Caco-2 (cell line): ENCODE measurements around the gene ATG2A. TPM values are rescaled to one million over a fixed set of nuclear protein-coding genes. Genes with fewer than 3 reads are reported as not detected.

Experiments used
- BruUV-seq: library from RNA; stranded (reverse); fragments of 400-500 nt; replicated peaks from 2 replicates; lab custom pipeline; 2021; lab: Mats Ljungman, UMichigan
- CTCF ChIA-PET: fragments of 300-600 bp; sonication (Branson Sonifier 250); formaldehyde crosslinking; loops from one replicate; lab custom pipeline; 2022; ENCODE audit warnings: antibody characterized with exemption; lab: Charles Lee
- POLR2A ChIA-PET: fragments of 300-600 bp; sonication (Branson Sonifier 250); formaldehyde crosslinking; loops from one replicate; lab custom pipeline; 2022; ENCODE audit warnings: antibody characterized with exemption; lab: Charles Lee
- DNase-seq, 2 experiments: peaks; one replicate each; pipeline versions ENCODE4 v3.0.0 to v3.0.0-alpha.2; 2020 to 2022
- H3K27me3 ChIP-seq: replicated peaks from 2 replicates; pipeline ENCODE4 v1.6.0; 2011; ENCODE audit warnings: low read length; ENCODE audit not compliant: control insufficient read depth, insufficient read depth
- H3K36me3 ChIP-seq: 2 replicates; pipeline ENCODE4 v1.5.1; 2011; ENCODE audit warnings: low read length; ENCODE audit not compliant: control insufficient read depth, insufficient read depth
- H3K4me1 ChIP-seq: fragments of 250-450 bp; sonication (Bioruptor Pico); 2 replicates; pipeline ENCODE4 v1.5.1; 2020; ENCODE audit warnings: mild to moderate bottlenecking
- H3K4me3 ChIP-seq: 2 replicates; pipeline ENCODE4 v1.5.1; 2011; ENCODE audit warnings: low read depth, mild to moderate bottlenecking, control low read depth, low read length
- H3K9me3 ChIP-seq: fragments of 250-450 bp; sonication (Bioruptor Pico); 2 replicates; pipeline ENCODE4 v1.5.1; 2020; ENCODE audit warnings: mild to moderate bottlenecking, moderate library complexity
- H3K27ac Mint-ChIP-seq: one replicate; pipeline ENCODE4 v1.8.0; 2022; ENCODE audit warnings: mixed read lengths; ENCODE audit not compliant: unreplicated experiment
- H3K27me3 Mint-ChIP-seq: one replicate; pipeline ENCODE4 v1.8.0; 2022; ENCODE audit warnings: mixed read lengths; ENCODE audit not compliant: insufficient read depth, unreplicated experiment
- H3K36me3 Mint-ChIP-seq: one replicate; pipeline ENCODE4 v1.8.0; 2022; ENCODE audit warnings: mild to moderate bottlenecking, mixed read lengths; ENCODE audit not compliant: insufficient read depth, unreplicated experiment
- H3K4me1 Mint-ChIP-seq: one replicate; pipeline ENCODE4 v1.8.0; 2022; ENCODE audit warnings: low read depth, mixed read lengths; ENCODE audit not compliant: unreplicated experiment
- H3K4me3 Mint-ChIP-seq: one replicate; pipeline ENCODE4 v1.8.0; 2022; ENCODE audit warnings: mild to moderate bottlenecking, moderate library complexity, mixed read lengths; ENCODE audit not compliant: unreplicated experiment
- H3K9me3 Mint-ChIP-seq: one replicate; pipeline ENCODE4 v1.8.0; 2022; ENCODE audit warnings: mixed read lengths; ENCODE audit not compliant: unreplicated experiment
- intact Hi-C: fragments of 100-400 bp; cut with micrococcal nuclease; formaldehyde crosslinking; loops from one replicate; pipeline ENCODE4 v1.10.0; 2022; ENCODE audit not compliant: unreplicated experiment
- total RNA-seq: library from RNA; stranded (reverse); gene quantifications from 2 replicates; pipeline ENCODE4 v1.2.3, GENCODE V29; 2022
- TF ChIP-seq, protein P1 (sequence below), 2 experiments: fragments of 200-600 bp in 1 of 2; IDR thresholded peaks; 1 replicate in 1 of 2; 2 replicates in 1 of 2; pipeline versions ENCODE4 v1.5.1 to v1.8.0; 2011 to 2022; ENCODE audit warnings: antibody characterized with exemption in 1 of 2, control low read depth in 1 of 2, inconsistent platforms in 1 of 2, low read depth in 1 of 2, low read length in 1 of 2, mild to moderate bottlenecking in 1 of 2, moderate library complexity in 1 of 2; ENCODE audit not compliant: insufficient read depth in 1 of 2, severe bottlenecking in 1 of 2, unreplicated experiment in 1 of 2

Gene ATG2A
- total RNA-seq, 1 experiment from 2014 or later: 27.9 TPM

DNA sequence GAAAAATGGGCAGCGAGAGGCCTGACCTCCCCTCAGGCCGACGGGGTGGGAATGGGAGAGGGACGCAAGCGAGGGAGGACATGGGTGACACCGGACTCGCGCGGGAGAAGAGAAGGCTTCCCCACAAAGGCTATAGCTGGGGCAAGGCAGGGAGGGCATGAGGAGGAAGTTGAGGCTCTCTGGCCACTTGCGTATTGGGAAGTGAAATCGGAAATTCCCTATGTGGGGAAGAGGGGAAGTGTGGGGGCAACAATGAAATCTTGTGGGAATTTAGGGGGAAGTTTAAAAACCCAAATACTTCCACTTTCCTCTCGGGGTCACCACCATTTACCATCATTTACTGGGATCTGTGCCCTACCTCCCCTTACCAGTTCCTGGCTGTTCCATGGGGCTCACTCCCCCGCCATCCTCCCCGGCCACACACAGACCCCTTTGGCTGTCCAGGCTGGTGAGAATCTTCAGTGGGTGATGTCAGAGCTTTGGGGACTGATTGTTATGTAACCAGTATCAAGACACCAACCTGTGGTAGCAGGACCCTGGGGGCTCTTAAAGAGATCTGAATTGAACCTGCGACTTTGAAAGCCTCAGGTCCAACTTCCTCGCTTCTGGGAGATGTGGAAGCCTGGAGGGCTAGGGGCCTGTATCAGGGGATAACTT, 37.6 kb downstream of the ATG2A start:
- Mint-ChIP-seq H3K27ac (peak overlapping the region; percentile 82), H3K27me3 (no peaks in the 10 kb centered on the region), H3K9me3 (no peaks in the 10 kb centered on the region), H3K4me3 (peak overlapping the region; percentile 85), H3K36me3 (peaks cover 60% of the 10 kb centered on the region), H3K4me1 (peaks cover 14% of the 10 kb centered on the region)
- Histone ChIP-seq H3K27me3 (no peaks in the 10 kb centered on the region), H3K4me3 (peak overlapping the region; percentile 93), H3K36me3 (0 out of 2 replicates have a peak, but pooled peaks cover 3% of the 10 kb centered on the region), H3K4me1 (peaks cover 31% of the 10 kb centered on the region), H3K9me3 (no peaks in the 10 kb centered on the region)
- intact Hi-C loops: loop anchor here (2.0 kb wide), 1 partner anchor 15 kb away; no protein-coding TSS in a partner anchor
- ChIA-PET POLR2A (interaction anchor here (0.6 to 3.5 kb wide), 3 partner anchors 10 to 474 kb away, joined by 3 to 21 read pairs (median 7); no protein-coding TSS in a partner anchor), CTCF (interaction anchor here (0.6 to 3.2 kb wide), 5 partner anchors 9 to 100 kb away, joined by 3 to 17 read pairs (median 4); no protein-coding TSS in a partner anchor)
- no peak for DNase-seq
- BruUV-seq: TSS peak; percentile 88
- TF ChIP-seq, protein P1, sequence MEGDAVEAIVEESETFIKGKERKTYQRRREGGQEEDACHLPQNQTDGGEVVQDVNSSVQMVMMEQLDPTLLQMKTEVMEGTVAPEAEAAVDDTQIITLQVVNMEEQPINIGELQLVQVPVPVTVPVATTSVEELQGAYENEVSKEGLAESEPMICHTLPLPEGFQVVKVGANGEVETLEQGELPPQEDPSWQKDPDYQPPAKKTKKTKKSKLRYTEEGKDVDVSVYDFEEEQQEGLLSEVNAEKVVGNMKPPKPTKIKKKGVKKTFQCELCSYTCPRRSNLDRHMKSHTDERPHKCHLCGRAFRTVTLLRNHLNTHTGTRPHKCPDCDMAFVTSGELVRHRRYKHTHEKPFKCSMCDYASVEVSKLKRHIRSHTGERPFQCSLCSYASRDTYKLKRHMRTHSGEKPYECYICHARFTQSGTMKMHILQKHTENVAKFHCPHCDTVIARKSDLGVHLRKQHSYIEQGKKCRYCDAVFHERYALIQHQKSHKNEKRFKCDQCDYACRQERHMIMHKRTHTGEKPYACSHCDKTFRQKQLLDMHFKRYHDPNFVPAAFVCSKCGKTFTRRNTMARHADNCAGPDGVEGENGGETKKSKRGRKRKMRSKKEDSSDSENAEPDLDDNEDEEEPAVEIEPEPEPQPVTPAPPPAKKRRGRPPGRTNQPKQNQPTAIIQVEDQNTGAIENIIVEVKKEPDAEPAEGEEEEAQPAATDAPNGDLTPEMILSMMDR (IDR thresholded peaks at IDR 0.05; ENCODE audit: insufficient read depth in 1 of 2, low read depth in 1 of 2, low read length in 1 of 2, severe bottlenecking in 1 of 2, unreplicated experiment in 1 of 2): no peak

DNA sequence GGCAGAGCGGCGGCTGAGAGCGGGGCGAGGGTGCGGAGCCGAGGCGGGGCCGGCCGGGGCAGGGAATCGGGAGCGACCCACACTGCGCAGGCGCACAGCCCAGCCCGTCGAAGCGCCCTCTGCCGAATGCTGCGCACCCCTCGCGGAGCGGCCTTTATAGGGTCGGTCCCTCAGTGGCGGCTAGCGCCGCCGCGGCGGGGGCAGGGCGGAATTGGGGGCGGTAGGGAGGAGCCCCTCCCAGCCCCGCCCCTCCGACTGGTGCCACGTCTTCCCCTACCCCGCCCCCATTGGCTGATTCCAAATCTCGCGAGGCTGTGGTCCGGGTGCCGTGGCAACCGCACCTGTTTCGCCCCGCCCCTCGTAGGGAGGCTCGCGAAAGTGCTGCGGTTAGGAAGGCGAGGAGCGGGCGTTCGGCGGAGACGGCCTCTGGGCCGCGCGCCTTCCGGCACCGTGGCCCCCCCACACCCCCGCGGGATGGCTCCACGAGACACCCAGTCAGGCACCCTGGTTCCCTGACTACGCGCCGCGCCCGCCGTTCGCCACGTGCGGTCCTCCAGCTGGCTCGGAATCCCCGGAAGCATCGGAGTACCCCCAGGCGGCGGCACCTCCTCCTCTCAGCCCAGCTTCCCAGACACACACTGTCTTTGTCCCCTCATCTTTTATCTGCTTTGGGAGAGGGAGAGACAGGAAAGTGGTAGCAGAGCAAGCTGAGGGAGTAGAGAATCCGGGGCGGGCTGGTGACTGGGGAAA, 38.3 kb downstream of the ATG2A start, which contains the start of gene EHD1:
Gene EHD1, minus strand, starts transcription at position 128 of the 750 bp plus-strand sequence. CDS start 157 bp downstream, outside the sequence.
- Mint-ChIP-seq H3K36me3 (peaks cover 60% of the 10 kb centered on the region), H3K9me3 (no peaks in the 10 kb centered on the region), H3K4me3 (peak within 1 kb of the TSS; percentile 85), H3K27me3 (no peaks in the 10 kb centered on the region), H3K27ac (peak within 1 kb of the TSS; percentile 82), H3K4me1 (peaks cover 7% of the 10 kb centered on the region)
- DNase-seq: peak; percentile 99
- POLR2A ChIA-PET: interaction anchor here (0.6 to 3.5 kb wide), 4 partner anchors 10 to 473 kb away, joined by 3 to 21 read pairs (median 5); no protein-coding TSS in a partner anchor
- no peaks in the 10 kb centered on the region for H3K27me3 ChIP-seq
- CTCF ChIA-PET: interaction anchor here (0.6 to 3.2 kb wide), 5 partner anchors 10 to 177 kb away, joined by 3 to 17 read pairs (median 11); no protein-coding TSS in a partner anchor
- H3K4me1 ChIP-seq: peaks cover 26% of the 10 kb centered on the region
- no peaks in the 10 kb centered on the region for H3K9me3 ChIP-seq
- intact Hi-C loops: loop anchor here (1.0 to 2.0 kb wide), 3 partner anchors 11 to 31 kb away; no protein-coding TSS in a partner anchor
- TF ChIP-seq, protein P1 (IDR thresholded peaks at IDR 0.05; ENCODE audit: insufficient read depth in 1 of 2, low read depth in 1 of 2, low read length in 1 of 2, severe bottlenecking in 1 of 2, unreplicated experiment in 1 of 2): peak in 1 of 2 experiments; percentile 75
- peak within 1 kb of the TSS; percentile 93 for H3K4me3 ChIP-seq
- BruUV-seq: no TSS peak
- 0 out of 2 replicates have a peak, but pooled peaks cover 3% of the 10 kb centered on the region for H3K36me3 ChIP-seq

DNA sequence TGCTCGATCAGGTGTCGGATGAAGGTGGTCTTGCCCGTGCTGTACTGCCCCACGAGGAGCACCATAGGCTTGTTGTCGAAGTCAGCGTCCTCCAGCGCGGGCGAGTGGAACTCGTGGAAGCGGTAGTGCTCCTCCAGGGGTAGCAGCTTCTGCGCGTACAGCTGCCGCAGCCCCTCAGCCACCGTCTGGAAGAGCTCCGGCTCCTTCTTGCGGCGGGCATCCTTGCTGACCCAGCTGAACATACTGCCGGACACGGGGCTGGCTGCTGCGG, 38.9 kb downstream of the ATG2A start:
- H3K4me3 Mint-ChIP-seq: peak overlapping the region; percentile 85
- no TSS peak for BruUV-seq
- H3K9me3 Mint-ChIP-seq: no peaks in the 10 kb centered on the region
- ChIA-PET POLR2A (interaction anchor here (0.9 to 3.5 kb wide), 2 partner anchors 11 to 13 kb away, joined by 3 to 21 read pairs; no protein-coding TSS in a partner anchor), CTCF (interaction anchor here (0.6 to 3.2 kb wide), 4 partner anchors 10 to 178 kb away, joined by 8 to 17 read pairs (median 14); no protein-coding TSS in a partner anchor)
- no peaks in the 10 kb centered on the region for H3K27me3 ChIP-seq
- peak overlapping the region; percentile 82 for H3K27ac Mint-ChIP-seq
- H3K4me1 ChIP-seq: peaks cover 29% of the 10 kb centered on the region
- no peaks in the 10 kb centered on the region for H3K9me3 ChIP-seq
- H3K4me3 ChIP-seq: peak overlapping the region; percentile 57
- peaks cover 65% of the 10 kb centered on the region for H3K36me3 Mint-ChIP-seq
- peaks cover 10% of the 10 kb centered on the region for H3K4me1 Mint-ChIP-seq
- DNase-seq: no peak
- H3K27me3 Mint-ChIP-seq: no peaks in the 10 kb centered on the region
- 0 out of 2 replicates have a peak, but pooled peaks cover 3% of the 10 kb centered on the region for H3K36me3 ChIP-seq
- TF ChIP-seq, protein P1 (IDR thresholded peaks at IDR 0.05; ENCODE audit: insufficient read depth in 1 of 2, low read depth in 1 of 2, low read length in 1 of 2, severe bottlenecking in 1 of 2, unreplicated experiment in 1 of 2): no peak
- intact Hi-C loops: loop anchor here (1.0 to 2.0 kb wide), 3 partner anchors 11 to 31 kb away; no protein-coding TSS in a partner anchor
